K562 (cell line): ENCODE data around the gene GRB2. TPM values are rescaled to one million over a fixed set of nuclear protein-coding genes. Genes with fewer than 3 reads are reported as not detected.
A peak's percentile ranks its signal among the peaks of the same experiment; 100 is the strongest.

Source experiments
- ATF1 ChIP-seq, 2 experiments: fragments of 450-650 bp in 1 of 2; IDR thresholded peaks; 2 replicates each; pipeline ENCODE4 v1.6.1; 2016; ENCODE audit warnings: missing compliant biosample characterization in 1 of 2, missing genetic modification characterization in 1 of 2
- ATF3 ChIP-seq, 2 experiments: fragments of 450-650 bp in 1 of 2; sonication (generic) in 1 of 2; formaldehyde crosslinking in 1 of 2; IDR thresholded peaks in 1 of 2; conservative IDR thresholded peaks in 1 of 2; 2 replicates each; pipeline versions ENCODE4 v1.6.1 to v1.8.1; 2016 to 2023; ENCODE audit warnings: mild to moderate bottlenecking in 2 of 2, moderate library complexity in 2 of 2, inconsistent platforms in 1 of 2, missing genetic modification reagents in 1 of 2
- COPS2 ChIP-seq: fragments of 450-650 bp; conservative IDR thresholded peaks from 2 replicates; pipeline ENCODE4 v1.6.1; 2016; ENCODE audit warnings: mild to moderate bottlenecking, moderate library complexity
- CTCF ChIP-seq, 3 experiments: IDR thresholded peaks in 2 of 3; conservative IDR thresholded peaks in 1 of 3; 2 replicates each; pipeline ENCODE4 v1.5.1; 2011 to 2012; ENCODE audit warnings: low read length in 3 of 3, mild to moderate bottlenecking in 3 of 3, control low read depth in 2 of 3, improper control_type of control experiment in 1 of 3, inconsistent platforms in 1 of 3, low read depth in 1 of 3, mixed read lengths in 1 of 3, moderate library complexity in 1 of 3; ENCODE audit not compliant: insufficient read depth in 2 of 3
- ELF2 ChIP-seq: fragments of 250-450 bp; sonication (Bioruptor Pico); IDR thresholded peaks from 2 replicates; pipeline ENCODE4 v1.5.0; 2021; ENCODE audit warnings: mild to moderate bottlenecking
- MNT ChIP-seq, 2 experiments: fragments of 450-650 bp; conservative IDR thresholded peaks; 2 replicates each; pipeline ENCODE4 v1.6.1; 2017; ENCODE audit warnings: mild to moderate bottlenecking in 2 of 2, moderate library complexity in 2 of 2
- PBX2 ChIP-seq, 2 experiments: IDR thresholded peaks in 1 of 2; conservative IDR thresholded peaks in 1 of 2; 2 replicates each; pipeline ENCODE4 v1.6.1; 2016; ENCODE audit warnings: low read depth in 2 of 2, mild to moderate bottlenecking in 1 of 2, missing compliant biosample characterization in 1 of 2, missing genetic modification characterization in 1 of 2, moderate library complexity in 1 of 2
- SMAD4 ChIP-seq: fragments of 250-450 bp; sonication (Bioruptor Pico); conservative IDR thresholded peaks from 2 replicates; pipeline ENCODE4 v1.8.0; 2021; ENCODE audit warnings: inconsistent platforms, mild to moderate bottlenecking, moderate library complexity
- ZBTB1 ChIP-seq: sonication (generic); formaldehyde crosslinking; IDR thresholded peaks from 2 replicates; pipeline ENCODE4 v1.8.1; 2023; ENCODE audit warnings: missing genetic modification reagents, low read depth, mild to moderate bottlenecking, borderline replicate concordance
- ZNF512 ChIP-seq: IDR thresholded peaks from 2 replicates; pipeline ENCODE4 v1.6.1; 2016; ENCODE audit warnings: missing genetic modification characterization, missing compliant biosample characterization
- ZNF518B ChIP-seq: fragments of 250-450 bp; sonication (Bioruptor Pico); IDR thresholded peaks from 2 replicates; pipeline ENCODE4 v1.5.0; 2021; ENCODE audit warnings: mild to moderate bottlenecking, moderate library complexity
- polyA plus RNA-seq, 8 experiments: library from polyadenylated mRNA; depleted of rRNA in 4 of 8; stranded (reverse) in 5 of 8; unstranded in 3 of 8; fragments of >200 nt; fragmentation: Nextera tagmentation in 2 of 8; fragmentation: Illumina TruSeq in 1 of 8; extraction: Ambion mirVana in 2 of 8; extraction: Trizol in 1 of 8; gene quantifications; 2 replicates each; pipeline versions ENCODE4 v1.2.1 to v1.2.3, GENCODE V29; 2011 to 2014; ENCODE audit warnings: inconsistent platforms in 1 of 8, missing spikeins in 1 of 8
- total RNA-seq, 7 experiments: library from RNA; depleted of rRNA in 6 of 7; stranded (reverse); fragments of >200 nt in 6 of 7; fragmentation: Illumina TruSeq in 2 of 7; extraction: Trizol in 2 of 7; gene quantifications; 2 replicates each; pipeline versions ENCODE4 v1.2.1 to v1.2.3, GENCODE V29; 2011 to 2021; ENCODE audit warnings: low replicate concordance in 1 of 7

GRB2 gene
- total and polyA plus RNA-seq, 9 of the 15 experiments (the other 6 are each of a cell fraction or from before 2014, with no cell fraction given) = 57.2 to 136 (median 84.8) TPM

GRCh38 chr17:75404731-75405364 lies 630 bp downstream of the GRB2 start (continued):
- peak in 1 of 3 experiments; percentile 2; a peak in 2 of 6 replicates for TF ChIP-seq CTCF (IDR thresholded peaks at IDR 0.05 in 2 of 3, conservative IDR thresholded peaks at IDR 0.05 in 1 of 3; ENCODE audit: insufficient read depth in 2 of 3, low read depth in 1 of 3, low read length in 3 of 3)
- TF ChIP-seq ZBTB1 (CRISPR knock-in tag) = no peak
- TF ChIP-seq MNT (conservative IDR thresholded peaks at IDR 0.05) = 0 out of 4 replicates have a peak, but pooled peaks of 1 of the 2 experiments have one; percentile 18
- no peak for TF ChIP-seq ATF1 (CRISPR knock-in tag; IDR thresholded peaks at IDR 0.05)
- TF ChIP-seq ATF1 (tag; IDR thresholded peaks at IDR 0.05) = peak; percentile 57
- TF ChIP-seq COPS2 = no peak
- TF ChIP-seq ZNF512 = peak; percentile 0; the same call in 1 of the 2 replicates
- TF ChIP-seq ELF2 (CRISPR knock-in tag) = 0 out of 2 replicates have a peak, but pooled peaks have one; percentile 16
- TF ChIP-seq ZNF518B (CRISPR knock-in tag) = no peak
- TF ChIP-seq PBX2 (CRISPR knock-in tag; IDR thresholded peaks at IDR 0.05; ENCODE audit: low read depth) = peak; percentile 46
- peak; percentile 68 for TF ChIP-seq PBX2 (tag; conservative IDR thresholded peaks at IDR 0.05; ENCODE audit: low read depth)
- no peak for TF ChIP-seq ATF3 (IDR thresholded peaks at IDR 0.05)
- TF ChIP-seq ATF3 (CRISPR knock-in tag; conservative IDR thresholded peaks at IDR 0.05) = peak; percentile 21; the same call in 1 of the 2 replicates
- TF ChIP-seq SMAD4 = 0 out of 2 replicates have a peak, but pooled peaks have one; percentile 51
